Measurements from ENCODE around the gene ARHGAP26.

DNA sequence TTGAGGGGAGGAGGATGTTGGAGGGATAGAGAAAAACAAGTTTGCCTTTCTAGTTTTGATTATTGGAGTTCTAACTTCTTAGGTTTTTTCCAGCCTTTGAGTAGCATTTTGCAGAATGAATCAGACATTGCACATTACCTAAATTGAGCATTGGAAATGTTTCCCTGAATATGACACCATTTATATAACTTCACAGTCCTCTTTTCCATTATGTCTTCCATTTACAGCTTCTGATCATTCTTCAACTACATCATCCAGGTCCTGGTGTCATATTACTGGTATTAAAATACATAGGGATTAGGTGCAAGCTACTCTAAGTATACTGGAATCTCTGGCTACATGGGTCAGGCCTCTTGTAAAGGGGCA, 286.1 kb downstream of the ARHGAP26 start:
- TF ChIP-seq, protein P1, sequence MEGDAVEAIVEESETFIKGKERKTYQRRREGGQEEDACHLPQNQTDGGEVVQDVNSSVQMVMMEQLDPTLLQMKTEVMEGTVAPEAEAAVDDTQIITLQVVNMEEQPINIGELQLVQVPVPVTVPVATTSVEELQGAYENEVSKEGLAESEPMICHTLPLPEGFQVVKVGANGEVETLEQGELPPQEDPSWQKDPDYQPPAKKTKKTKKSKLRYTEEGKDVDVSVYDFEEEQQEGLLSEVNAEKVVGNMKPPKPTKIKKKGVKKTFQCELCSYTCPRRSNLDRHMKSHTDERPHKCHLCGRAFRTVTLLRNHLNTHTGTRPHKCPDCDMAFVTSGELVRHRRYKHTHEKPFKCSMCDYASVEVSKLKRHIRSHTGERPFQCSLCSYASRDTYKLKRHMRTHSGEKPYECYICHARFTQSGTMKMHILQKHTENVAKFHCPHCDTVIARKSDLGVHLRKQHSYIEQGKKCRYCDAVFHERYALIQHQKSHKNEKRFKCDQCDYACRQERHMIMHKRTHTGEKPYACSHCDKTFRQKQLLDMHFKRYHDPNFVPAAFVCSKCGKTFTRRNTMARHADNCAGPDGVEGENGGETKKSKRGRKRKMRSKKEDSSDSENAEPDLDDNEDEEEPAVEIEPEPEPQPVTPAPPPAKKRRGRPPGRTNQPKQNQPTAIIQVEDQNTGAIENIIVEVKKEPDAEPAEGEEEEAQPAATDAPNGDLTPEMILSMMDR (conservative IDR thresholded peaks at IDR 0.05; ENCODE audit: low read depth in 2 of 2) = no peak
- TF ChIP-seq POLR2AphosphoS5 (IDR thresholded peaks at IDR 0.05; ENCODE audit: low read depth) = no peak
- TF ChIP-seq EZH2phosphoT487 (IDR thresholded peaks at IDR 0.05; ENCODE audit: unreplicated experiment) = no peak
- TF ChIP-seq NANOG (IDR thresholded peaks at IDR 0.05; ENCODE audit: borderline replicate concordance) = no peak
- no peak for TF ChIP-seq REST (IDR thresholded peaks at IDR 0.05; ENCODE audit: unreplicated experiment)
- no peak for TF ChIP-seq EZH2 (IDR thresholded peaks at IDR 0.05; ENCODE audit: low read depth, unreplicated experiment)

Measured in GM23338 (cell line).